Activated T-cell treated with anti-CD3 and anti-CD28 coated beads, Interleukin-2, amount 50 U/mL, for 48 hours (primary cell): ENCODE measurements around the gene PARD6G.

Experiments
- DNase-seq, 2 experiments: peaks; one replicate each; pipeline ENCODE4 v3.0.0-alpha.2; 2020

PARD6G gene

GRCh38 chr18:80247393-80247841 is at the start of gene PARD6G:
TSS of gene PARD6G (minus strand) at chr18:80247514. CDS start at chr18:80247348, 166 bp downstream.
- peak; percentile 71 to 73 for DNase-seq

- DNase-seq: peak; percentile 66 to 69
Measured at GRCh38 chr18:80262241-80263033, 15.1 kb upstream of the PARD6G start.

GRCh38 chr18:80259610-80260009 is 12.3 kb upstream of the PARD6G start:
- DNase-seq: no peak

GRCh38 chr18:80258640-80259039 is 11.3 kb upstream of the PARD6G start:
- no peak for DNase-seq

GRCh38 chr18:80257579-80258543 is 10.5 kb upstream of the PARD6G start:
- peak; percentile 75 to 81 for DNase-seq

- peak; percentile 8 to 11 for DNase-seq
Measured at GRCh38 chr18:80254971-80255500, 7.7 kb upstream of the PARD6G start.

- DNase-seq: peak; percentile 55 to 64
Measured at GRCh38 chr18:80253871-80254492, 6.7 kb upstream of the PARD6G start.

GRCh38 chr18:80253236-80253635 is 5.9 kb upstream of the PARD6G start:
- DNase-seq: peak; percentile 11 to 13

GRCh38 chr18:80252136-80252535 is 4.8 kb upstream of the PARD6G start:
- DNase-seq: peak in 1 of 2 experiments; percentile 12

GRCh38 chr18:80251700-80252099 is 4.4 kb upstream of the PARD6G start:
- no peak for DNase-seq

- DNase-seq: peak; percentile 11
Measured at GRCh38 chr18:80250740-80251364, 3.5 kb upstream of the PARD6G start.

GRCh38 chr18:80249217-80250093 is 2.1 kb upstream of the PARD6G start:
- DNase-seq: peak; percentile 5 to 13

- DNase-seq: peak; percentile 38 to 39
Measured at GRCh38 chr18:80246445-80247392, 595 bp downstream of the PARD6G start.

- peak; percentile 16 to 19 for DNase-seq
Measured at GRCh38 chr18:80245781-80246444, 1.4 kb downstream of the PARD6G start.

GRCh38 chr18:80244956-80245730 is 2.2 kb downstream of the PARD6G start:
- peak; percentile 17 to 19 for DNase-seq

- DNase-seq: no peak
Measured at GRCh38 chr18:80244167-80244566, 3.1 kb downstream of the PARD6G start.

GRCh38 chr18:80243204-80243603 is 4.1 kb downstream of the PARD6G start:
- peak in 1 of 2 experiments; percentile 8 for DNase-seq
